Measurements from ENCODE around the gene NT5DC1.

Gene NT5DC1

DNA sequence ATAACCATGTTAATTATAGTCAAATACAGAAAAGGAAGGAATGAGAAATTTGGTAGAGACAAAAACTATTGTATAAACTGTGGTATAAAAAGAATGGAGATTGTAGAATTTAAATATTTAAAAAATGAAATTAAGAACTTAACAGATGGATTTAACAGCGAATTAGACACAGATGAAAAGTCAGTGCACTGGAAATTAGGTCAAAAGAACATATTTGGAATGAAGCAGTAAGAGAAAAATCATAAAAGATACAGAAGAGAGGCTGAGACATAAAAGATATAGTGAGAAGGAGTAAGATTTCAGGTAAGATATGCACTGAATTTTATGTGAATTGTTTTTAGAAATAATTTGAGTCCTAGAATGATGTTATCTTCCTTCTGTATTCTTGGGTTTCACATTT, 139.2 kb downstream of the NT5DC1 start:
- peak; percentile 65 for DNase-seq (ENCODE audit: low spot score)

DNA sequence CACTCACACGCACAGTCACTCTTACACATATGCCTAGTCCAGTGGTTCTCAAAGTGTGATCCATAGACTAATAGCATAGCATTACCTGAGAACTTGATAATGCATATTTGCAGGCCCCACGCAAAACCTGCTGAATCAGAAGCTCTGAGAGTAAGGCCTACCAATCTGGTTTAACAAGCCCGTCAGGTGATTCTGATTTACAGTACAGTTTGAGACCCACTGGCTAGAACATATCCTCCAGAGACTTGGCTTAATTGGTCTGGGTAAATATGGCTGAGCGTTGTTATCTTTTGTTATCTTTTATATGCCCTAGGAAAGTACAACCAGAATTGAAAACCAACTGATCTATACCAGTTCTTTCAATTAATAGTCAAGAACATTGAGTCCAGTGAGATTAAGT, 143.6 kb downstream of the NT5DC1 start:
- DNase-seq (ENCODE audit: low spot score), result no peak

DNA sequence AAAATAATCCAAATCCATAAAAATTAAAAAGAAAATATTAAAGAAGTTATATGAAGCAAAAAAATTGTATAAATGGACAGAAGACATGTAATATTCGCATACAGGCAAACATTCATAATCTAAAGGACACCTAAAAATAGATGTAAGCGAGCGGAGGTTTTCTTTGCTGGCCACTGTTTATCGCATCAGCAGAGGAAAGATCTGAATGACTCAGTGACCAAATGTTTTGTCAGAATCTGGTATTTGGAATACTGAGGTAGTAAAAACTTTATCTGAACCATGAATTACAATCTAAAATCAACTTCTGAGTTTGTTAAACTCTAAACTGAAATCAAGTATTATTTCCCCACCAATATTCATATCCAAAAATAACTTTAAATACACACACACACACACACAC, 145.4 kb downstream of the NT5DC1 start:
- no peak for DNase-seq (ENCODE audit: low spot score)

DNA sequence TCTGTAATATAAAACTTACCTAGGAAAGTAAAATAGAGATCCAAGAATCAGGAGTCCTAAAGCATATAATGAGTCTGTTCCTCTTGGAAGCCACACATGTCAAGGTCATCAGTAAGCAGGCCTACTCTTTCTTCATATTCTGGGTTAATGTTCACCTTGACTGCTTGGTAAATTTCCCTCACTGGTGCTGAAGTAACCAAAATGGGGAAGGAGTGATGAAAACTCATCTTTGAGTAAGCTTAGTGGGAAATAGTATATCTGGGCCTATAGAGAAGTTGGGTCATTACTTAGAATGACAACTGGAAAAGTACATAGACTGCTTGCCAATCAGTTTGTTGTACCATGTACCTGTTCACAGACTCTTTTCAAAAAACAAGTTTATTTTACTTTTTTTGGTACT, 146.6 kb downstream of the NT5DC1 start:
- no peak for DNase-seq (ENCODE audit: low spot score)

DNA sequence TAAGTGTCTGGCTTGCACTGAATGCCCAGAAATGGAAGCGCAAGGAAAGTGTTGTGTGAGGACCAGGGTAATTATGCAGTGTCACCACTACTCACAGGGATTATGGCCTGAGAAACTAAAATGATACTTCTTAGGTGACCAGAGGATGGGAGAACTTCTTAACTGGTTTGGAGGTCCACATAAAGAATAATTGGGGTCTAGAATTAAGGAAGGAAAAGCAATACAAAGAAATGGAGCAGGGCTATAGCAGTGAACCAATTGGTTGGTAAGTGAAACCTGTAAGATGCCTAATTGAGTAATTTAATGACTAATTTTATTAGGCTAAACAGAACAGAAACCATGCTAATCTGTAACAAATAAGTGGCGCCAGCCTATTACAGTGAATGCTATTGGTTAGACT, 147.9 kb downstream of the NT5DC1 start:
- peak; percentile 28 for DNase-seq (ENCODE audit: low spot score)

DNA sequence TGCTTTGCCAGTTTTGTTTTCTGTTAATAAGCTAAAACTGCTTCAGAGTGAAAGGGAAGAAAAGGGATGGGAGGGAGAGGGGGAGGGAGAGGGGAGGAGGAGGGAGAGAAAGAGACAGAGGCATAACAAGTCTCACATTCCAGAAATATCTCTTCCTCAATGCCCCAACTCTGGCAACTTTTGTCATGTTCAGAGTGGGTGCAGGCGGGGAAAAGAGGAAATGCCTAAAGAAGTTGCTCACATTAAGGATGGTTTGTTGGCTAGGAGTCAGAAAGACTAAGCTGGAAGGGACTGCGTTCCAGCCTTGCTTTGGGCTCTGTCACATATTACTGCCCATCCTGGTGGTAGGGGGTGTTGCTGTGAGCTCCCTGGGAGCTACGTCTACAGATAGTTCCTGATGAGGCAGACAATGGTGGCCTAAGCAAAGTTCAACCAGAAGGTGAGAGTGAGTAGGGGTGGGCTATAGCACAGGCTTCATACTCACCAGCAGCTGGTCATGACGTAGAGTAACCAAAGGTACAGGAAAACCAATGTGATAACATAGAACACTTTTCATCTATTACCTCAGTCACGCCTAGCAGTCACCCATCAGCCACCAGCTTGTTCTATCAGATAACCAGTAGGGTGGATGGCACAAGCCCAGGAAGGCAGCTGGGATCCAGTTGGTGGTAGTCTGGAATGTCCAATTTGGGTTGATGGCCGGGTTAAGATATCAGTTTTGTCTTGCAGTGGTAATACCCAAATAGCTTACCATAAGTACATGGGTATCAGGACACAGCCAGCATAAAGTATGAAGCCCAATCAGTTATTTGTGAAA, 151.1 kb downstream of the NT5DC1 start:
- DNase-seq (ENCODE audit: low spot score), result peak; percentile 40

DNA sequence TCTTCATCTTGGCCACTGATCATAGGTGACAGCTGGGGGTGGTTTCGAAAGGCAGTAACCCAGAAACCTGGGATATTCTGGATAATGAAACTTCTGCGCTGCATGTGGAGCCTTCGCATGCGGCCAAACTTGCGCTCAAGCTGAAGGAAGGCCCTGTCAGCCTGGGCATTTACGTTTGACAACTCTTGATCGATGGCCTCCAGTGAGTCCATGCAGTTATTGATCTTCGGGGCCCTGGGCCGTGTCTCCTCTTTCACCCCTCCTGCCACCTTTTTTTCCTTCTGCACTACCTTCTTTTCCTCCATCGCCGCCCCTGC, 152.5 kb downstream of the NT5DC1 start:
- DNase-seq (ENCODE audit: low spot score), result no peak

DNA sequence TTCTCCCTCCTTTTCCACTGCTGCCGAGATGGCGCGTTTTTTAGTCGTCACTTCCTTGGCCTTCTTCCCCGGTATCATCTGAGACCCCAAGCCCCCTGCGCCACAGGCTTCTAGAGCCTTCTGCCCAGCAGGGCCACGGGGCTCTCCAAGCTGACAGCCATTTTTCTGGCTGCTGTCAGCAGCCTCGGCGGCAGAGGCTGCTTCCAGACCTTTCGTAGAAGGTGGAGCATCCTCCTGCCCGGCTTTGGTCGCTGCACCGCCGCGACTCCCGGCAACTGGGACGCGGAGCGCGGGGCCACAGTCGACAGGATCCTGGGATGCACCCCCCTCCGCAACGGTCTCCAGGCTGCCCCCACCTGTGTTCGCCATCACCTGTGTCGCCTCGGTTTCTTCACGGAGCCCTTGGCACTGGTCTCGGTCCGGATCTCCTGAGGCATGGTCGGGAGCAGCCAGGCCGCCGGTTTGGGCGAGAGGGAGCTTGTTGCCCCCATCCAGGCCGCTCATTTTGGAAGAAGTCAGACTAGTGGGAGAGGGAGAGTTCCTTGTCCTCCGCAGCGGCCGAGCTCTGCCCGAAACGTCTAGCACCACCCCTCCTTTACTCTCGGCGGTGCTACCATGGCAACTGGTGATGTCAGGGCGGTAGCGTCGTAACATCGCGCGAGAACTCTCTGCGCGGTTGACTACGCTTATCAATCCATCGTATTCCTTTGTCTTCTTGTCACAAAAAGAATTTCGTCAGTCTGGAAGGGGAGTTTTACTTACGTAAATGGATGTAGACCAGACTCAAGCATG, 153.0 kb downstream of the NT5DC1 start, which contains the start of gene TSPYL4:
TSPYL4 (minus strand) TSS at position 571 of the 792 bp plus-strand sequence; CDS start at position 504, 67 bp downstream.
- peak; percentile 98 for DNase-seq (ENCODE audit: low spot score)

DNA sequence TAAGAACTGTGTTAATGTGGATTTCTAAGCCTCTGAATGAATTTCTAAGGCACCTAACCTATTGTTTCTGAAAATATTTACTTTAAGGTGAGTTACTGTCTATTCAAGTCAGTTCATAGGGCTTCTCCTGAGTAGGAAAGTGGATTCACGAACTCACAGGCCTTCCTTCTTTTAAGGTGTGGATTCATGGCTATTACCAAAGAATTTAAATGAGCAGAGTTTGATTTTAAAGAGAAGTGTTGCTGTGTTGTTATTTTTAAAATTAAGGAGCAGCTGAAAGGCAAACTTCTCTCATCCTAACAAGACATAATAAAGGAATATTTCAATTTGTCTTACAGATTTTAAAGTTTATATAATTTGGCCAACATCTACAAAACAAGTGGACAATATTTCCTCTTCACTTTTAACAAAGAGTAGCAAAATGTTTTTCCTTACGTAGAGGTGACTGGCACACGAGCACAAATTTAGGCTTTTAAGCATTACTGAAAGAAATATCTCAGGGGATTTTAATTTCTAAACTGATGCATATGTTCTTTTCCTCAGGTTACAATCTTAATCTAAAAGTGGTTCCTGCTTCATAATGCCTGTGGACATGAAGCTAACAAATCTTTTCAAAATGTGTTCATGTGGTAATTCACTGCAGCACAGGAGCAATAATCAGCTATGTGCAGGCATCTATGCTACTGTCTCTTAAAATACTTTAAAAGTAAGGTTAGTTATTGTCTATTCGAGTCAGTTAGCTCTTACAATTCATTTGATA, 153.8 kb downstream of the NT5DC1 start:
- no peak for DNase-seq (ENCODE audit: low spot score)

DNA sequence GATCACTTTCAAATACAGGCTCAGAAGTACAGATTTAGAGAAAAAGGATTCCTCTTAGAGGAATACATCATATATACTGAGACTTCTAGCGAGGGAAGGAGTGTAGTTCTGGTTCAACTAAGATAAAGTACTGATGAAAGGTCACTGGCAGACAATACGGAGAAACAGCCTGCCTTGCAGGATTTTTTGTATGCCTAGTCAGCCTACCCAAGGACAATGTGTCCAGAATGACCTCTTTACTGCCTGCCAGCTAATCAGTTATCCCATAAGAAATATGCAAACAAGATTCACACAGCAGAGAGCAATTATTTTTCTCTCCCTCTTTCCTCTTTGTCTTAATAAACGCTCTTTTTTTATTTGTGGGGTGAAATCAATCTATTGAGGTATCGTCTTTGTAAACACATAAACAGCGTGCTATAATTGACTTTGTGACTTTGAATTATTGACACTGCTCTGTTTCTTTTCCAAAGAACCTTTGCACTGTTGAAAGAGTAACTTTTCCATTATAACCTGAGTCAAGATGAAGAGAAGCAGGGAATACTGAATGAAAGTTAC, 154.7 kb downstream of the NT5DC1 start:
- no peak for DNase-seq (ENCODE audit: low spot score)

DNA sequence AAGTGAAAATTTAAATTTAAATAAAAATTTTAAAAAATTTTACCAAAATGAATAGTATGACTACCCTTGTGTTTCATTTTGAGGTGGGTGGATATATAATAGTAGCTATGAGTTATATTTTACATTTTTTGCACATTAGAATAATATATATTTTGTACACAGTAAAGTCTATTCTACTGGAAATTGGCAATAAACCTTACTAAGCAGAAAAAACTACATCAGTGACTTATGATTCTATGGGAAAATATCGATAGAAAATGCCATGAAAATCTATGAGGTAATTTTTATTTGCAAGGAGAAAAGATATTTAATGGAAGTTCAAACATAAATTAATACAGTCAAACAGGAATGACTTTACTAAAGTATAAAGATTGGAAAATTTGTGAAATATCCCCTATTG, 156.0 kb downstream of the NT5DC1 start:
- no peak for DNase-seq (ENCODE audit: low spot score)

DNA sequence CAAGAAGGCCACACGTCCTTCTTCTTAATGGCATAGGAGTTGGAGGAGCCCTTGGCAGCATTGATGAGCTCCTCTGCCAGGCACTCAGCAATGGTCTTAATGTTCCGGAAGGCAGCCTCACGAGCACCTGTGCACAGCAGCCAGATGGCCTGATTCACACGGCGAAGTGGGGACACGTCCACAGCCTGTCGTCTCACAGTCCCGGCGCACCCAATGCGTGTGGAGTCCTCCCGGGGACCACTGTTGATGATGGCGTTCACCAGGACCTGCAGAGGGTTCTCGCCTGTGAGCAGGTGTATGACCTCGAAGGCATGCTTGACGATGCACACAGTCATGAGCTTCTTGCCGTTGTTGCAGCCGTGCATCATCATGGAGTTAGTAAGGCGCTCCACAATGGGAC, 157.9 kb downstream of the NT5DC1 start:
- DNase-seq (ENCODE audit: low spot score), result peak; percentile 20

DNA sequence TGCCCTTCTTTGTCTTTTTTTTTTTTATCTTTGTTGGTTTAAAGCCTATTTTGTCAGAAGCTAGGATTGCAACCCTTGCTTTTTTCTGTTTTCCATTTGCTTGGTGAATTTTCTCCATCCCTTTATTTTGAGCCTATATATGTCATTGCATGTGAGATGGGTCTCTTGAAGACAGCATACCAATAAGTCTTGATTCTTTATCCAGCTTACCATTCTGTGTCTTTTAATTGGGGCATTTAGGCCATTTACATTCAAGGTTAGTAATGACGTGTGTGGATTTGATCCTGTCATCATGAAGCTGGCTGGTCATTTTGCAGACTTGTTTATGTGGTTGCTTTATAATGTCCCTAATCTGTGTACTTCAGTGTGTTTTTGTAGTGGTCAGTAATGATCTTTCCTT, 162.7 kb downstream of the NT5DC1 start:
- no peak for DNase-seq (ENCODE audit: low spot score)

DNA sequence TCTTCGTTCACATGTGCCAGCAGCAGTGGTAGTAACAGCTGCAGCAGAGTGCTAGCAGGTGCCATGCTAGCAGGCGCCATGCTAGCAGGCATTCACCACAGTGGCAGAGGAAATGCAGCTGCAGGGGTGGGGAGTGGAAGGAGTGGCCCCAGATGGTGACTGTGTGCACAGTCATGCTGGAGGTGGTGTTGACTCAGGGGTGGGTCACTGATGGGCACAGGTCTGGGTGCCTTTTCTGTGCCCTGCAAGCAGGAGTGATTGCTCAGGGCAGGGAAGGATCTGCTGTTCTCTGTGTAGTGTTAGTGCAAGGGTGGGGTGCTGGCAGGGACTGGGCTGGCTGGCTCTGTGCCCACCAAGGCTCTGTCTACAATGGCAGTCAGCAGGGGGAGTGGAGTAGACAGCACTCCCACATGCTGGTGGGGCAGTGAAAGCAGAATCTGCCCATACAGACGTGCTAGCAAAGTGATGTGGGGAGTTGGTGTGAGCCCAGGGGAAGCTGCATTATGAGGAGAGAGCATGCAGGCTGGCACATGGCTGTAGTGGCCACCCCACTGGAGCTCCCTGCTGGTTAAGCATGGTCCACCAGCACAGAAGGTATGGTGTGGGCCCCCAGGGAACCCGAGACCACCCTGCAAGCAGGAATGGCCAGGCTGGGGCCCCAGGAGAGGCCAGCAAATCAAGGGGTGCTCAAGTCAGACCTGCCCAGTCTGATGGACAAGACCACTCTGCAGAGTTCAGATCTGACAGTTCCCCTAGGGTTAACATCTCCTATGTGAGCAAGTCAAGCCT, 164.6 kb downstream of the NT5DC1 start:
- no peak for DNase-seq (ENCODE audit: low spot score)

DNA sequence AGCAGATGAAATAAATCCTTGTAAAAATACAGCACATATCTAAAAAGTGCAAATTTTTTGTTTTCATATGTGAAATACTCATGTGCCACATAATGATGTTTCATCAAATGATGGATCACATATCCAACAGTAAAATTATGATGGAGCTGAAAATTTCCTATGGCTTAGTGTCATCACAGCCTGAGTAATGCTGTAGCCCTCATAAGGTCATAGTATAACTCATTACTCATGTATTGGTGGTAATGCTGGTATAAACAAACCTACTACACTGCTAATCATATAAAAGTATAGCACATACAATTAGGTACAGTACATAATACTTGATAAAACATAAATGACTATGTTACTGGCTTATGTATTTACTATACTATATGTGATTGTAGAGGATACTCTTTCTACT, 166.2 kb downstream of the NT5DC1 start:
- no peak for DNase-seq (ENCODE audit: low spot score)

DNA sequence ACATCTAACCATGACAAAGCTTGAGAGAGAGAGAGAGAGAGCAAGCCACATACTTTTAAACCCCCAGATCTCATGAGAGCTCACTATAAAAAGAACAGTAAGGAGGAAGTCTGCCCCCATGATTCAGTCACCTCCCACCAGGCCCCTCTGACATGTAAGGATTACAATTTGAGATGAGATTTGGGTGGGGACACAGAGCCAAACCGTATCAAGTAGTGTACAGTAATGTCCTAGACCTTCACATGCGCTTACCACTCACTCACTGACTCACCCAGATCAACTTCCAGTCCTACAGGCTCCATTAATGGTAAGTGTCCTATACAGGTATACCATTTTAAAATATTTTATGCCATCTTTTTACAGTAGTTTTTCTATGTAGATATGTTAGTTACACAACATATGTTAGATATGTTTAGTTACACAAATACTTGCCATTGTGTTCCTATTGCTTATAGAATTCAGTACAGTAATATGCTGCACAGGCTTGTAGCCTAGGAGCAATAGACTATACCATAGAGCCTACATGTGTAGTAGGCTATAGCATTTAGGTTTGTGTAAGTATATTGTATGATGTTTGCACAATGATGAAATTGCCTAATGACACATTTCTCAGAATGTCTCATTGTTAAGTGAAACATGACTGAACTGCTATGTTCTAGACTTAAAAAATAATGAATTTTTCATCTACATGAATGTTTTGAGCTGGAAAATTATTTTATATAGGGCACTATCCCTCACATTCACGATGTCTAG, 167.4 kb downstream of the NT5DC1 start:
- no peak for DNase-seq (ENCODE audit: low spot score)

DNA sequence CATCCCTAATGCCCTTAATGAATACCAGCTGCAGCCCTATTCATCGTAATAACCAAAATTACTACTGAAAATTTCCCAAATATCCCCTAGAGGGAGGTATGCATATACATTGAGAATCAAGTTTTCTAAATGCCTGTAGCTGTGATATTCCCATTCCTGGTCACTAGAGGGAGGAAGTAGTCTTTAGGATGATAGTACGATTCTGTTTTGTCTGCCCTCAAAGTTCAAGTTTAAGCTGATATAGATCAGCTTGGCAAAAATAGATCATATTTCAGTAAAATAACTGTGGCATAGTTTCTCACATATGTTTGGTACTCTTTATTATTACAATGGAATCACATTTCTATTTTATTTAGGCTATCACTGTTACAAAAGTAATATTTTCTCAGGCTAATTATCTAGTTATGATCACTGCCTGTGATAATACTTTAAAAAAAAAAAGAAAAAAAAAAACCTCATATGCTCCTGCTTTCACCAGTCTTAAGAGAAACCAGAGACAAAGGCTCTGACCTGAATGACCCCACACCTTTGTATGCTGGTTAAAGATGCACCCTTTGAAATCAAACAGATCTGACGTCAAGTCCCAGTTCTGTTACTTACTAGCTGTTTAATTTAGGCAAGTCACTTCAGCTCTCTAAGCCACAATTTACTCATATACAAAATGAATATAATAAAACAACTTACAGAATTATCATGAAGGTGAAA, 168.1 kb downstream of the NT5DC1 start:
- peak; percentile 67 for DNase-seq (ENCODE audit: low spot score)

DNA sequence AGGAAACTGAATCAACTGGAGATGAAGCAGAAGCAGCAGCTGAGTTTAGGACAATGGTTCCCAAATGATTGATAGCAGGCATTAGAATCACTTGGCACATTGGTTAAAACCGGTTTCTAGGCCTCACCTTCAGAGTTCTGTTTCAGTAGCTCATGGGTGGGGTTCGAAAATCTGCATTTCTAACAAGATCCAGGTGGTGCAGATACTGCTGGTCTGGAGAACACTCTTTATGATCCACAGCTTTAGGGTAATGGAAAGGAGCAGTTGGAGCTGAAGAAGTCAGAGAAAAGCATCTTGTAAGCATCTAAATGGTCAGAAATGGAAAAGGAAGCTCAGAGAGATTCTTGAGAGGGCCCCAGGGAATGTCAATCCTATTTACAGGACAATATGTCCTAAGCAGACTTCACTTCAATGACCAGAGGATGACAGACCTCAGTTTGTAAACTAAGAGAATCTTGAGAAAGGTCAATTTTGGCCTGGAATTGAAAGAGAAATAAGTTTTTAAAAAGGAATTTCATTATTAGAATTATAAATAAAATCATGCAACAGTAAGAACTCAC, 170.6 kb downstream of the NT5DC1 start:
- DNase-seq (ENCODE audit: low spot score), result no peak

DNA sequence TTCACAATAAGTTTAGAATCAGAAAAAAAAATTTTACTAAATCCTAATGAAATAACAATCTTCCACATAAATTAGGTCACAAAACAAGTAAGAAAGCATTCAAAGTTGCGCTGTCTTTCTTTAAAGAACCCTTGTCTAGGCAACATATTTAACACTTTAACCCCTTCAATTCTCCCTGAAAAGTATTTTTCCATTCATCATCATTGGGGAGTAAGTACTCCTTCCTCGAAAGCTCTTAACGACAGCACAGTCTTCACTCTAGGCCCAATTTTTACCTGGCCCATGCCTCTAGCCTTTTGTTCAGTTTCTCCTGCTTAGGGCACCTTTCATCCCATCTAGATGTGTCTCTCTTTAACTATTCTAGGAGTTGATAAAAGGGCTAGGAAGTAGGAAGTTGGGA, 176.5 kb downstream of the NT5DC1 start:
- no peak for DNase-seq (ENCODE audit: low spot score)

DNA sequence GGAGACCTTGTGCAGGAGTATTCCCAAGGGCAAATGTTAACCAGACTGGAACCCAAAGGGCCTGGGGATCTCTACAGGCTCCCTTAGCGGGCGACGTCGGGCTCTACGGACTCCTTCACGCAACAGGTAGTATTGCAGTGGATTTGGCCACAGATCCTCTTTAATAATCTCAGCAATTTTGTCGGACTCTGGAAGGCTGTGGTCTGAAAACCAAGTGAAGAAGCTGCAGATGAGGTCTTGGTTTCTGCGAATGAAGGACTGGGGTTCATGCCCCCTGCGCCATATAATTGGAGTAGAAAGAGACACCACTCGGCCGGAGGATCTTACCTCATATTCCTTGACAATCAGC, 177.8 kb downstream of the NT5DC1 start:
- DNase-seq (ENCODE audit: low spot score), result no peak
